Endothelial cell (in vitro differentiated cells): ENCODE results near the gene ANAPC10. TPM values are rescaled to one million over a fixed set of nuclear protein-coding genes. Genes with fewer than 3 reads are reported as not detected.
A peak's percentile ranks its signal among the peaks of the same experiment; 100 is the strongest.

Source experiments
- DNase-seq: peaks from one replicate; pipeline ENCODE4 v3.0.0; 2021; ENCODE audit warnings: low spot score
- H3K27ac Mint-ChIP-seq: one replicate; pipeline ENCODE4 v1.8.0; 2021; ENCODE audit warnings: mixed read lengths, inconsistent platforms; ENCODE audit not compliant: unreplicated experiment
- H3K27me3 Mint-ChIP-seq: one replicate; pipeline ENCODE4 v1.8.0; 2021; ENCODE audit warnings: mild to moderate bottlenecking, moderate library complexity, mixed read lengths, inconsistent platforms; ENCODE audit not compliant: unreplicated experiment
- H3K36me3 Mint-ChIP-seq: one replicate; pipeline ENCODE4 v1.8.0; 2021; ENCODE audit warnings: mild to moderate bottlenecking, low read depth, mixed read lengths, inconsistent platforms; ENCODE audit not compliant: unreplicated experiment
- H3K4me1 Mint-ChIP-seq: one replicate; pipeline ENCODE4 v1.8.0; 2021; ENCODE audit warnings: mild to moderate bottlenecking, mixed read lengths, inconsistent platforms; ENCODE audit not compliant: unreplicated experiment
- H3K4me3 Mint-ChIP-seq: one replicate; pipeline ENCODE4 v1.8.0; 2021; ENCODE audit warnings: mild to moderate bottlenecking, mixed read lengths, inconsistent platforms; ENCODE audit not compliant: unreplicated experiment
- H3K9me3 Mint-ChIP-seq: one replicate; pipeline ENCODE4 v1.8.0; 2021; ENCODE audit warnings: mixed read lengths, inconsistent platforms; ENCODE audit not compliant: unreplicated experiment
- total RNA-seq: library from RNA; stranded (reverse); fragmentation: NEBNext Ultra II Directional; extraction: Animal tissue kit (Norgen Biotek cat#: 25700); gene quantifications from one replicate; pipeline ENCODE4 v1.2.1, GENCODE V29; 2021; ENCODE audit not compliant: unreplicated experiment
- TF ChIP-seq, protein P1 (sequence below): fragments of 200-600 bp; sonication (generic); IDR thresholded peaks from one replicate; pipeline ENCODE4 v1.5.0; 2021; ENCODE audit warnings: antibody characterized with exemption; ENCODE audit not compliant: unreplicated experiment

Gene ANAPC10
- total RNA-seq, 1 donor from 2014 or later, result 20.2 TPM

DNA sequence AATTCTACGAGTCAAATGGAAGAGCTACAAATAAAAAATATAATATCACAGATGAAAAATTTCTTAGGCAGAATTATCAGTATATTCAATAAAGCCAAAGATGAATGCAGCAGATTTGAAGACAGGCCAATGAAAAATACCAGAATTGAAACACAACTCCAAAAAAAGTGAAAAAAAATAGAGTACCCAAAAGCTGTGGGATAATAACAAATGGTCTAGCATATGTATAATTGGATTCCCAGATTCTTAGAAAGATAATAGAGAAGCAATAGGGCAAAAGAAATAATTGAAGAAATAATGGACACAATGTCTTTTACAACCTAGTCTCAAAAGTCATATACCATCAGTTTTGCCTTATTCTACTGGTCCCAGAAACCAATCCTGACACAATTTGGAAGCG lies 4.4 kb downstream of the ANAPC10 start:
- Mint-ChIP-seq H3K9me3 (no peaks in the 10 kb centered on the region), H3K36me3 (peaks cover 36% of the 10 kb centered on the region), H3K27me3 (peaks cover 6% of the 10 kb centered on the region), H3K4me3 (peak overlapping the region; percentile 21), H3K4me1 (peaks cover 10% of the 10 kb centered on the region), H3K27ac (peak overlapping the region; percentile 50)
- TF ChIP-seq, protein P1, sequence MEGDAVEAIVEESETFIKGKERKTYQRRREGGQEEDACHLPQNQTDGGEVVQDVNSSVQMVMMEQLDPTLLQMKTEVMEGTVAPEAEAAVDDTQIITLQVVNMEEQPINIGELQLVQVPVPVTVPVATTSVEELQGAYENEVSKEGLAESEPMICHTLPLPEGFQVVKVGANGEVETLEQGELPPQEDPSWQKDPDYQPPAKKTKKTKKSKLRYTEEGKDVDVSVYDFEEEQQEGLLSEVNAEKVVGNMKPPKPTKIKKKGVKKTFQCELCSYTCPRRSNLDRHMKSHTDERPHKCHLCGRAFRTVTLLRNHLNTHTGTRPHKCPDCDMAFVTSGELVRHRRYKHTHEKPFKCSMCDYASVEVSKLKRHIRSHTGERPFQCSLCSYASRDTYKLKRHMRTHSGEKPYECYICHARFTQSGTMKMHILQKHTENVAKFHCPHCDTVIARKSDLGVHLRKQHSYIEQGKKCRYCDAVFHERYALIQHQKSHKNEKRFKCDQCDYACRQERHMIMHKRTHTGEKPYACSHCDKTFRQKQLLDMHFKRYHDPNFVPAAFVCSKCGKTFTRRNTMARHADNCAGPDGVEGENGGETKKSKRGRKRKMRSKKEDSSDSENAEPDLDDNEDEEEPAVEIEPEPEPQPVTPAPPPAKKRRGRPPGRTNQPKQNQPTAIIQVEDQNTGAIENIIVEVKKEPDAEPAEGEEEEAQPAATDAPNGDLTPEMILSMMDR, result no peak
- no peak for DNase-seq

DNA sequence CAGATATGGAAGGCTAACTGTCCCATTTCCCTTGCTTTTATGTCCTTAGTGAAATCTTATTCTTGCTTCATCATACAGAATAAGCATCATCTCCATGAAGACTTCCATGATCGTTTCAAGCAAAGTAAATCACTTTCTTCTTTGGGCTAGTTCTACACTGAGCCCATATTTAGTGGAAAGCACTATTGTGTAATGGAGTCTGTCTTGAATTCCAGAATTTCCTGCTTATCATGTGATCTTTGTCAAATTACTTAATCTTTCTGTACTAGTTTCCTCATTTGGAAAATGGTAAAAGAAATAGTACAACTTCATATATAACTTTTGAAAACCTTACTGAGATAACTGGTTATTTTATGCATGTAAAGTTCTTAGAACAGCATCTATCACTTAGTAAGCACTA lies 7.6 kb downstream of the ANAPC10 start:
- H3K4me3 Mint-ChIP-seq, result no peak overlapping the region
- H3K27ac Mint-ChIP-seq, result no peak overlapping the region
- no peaks in the 10 kb centered on the region for H3K9me3 Mint-ChIP-seq
- no peak for DNase-seq
- H3K36me3 Mint-ChIP-seq, result peaks cover 35% of the 10 kb centered on the region
- TF ChIP-seq, protein P1, result no peak
- no peaks in the 10 kb centered on the region for H3K4me1 Mint-ChIP-seq
- no peaks in the 10 kb centered on the region for H3K27me3 Mint-ChIP-seq

DNA sequence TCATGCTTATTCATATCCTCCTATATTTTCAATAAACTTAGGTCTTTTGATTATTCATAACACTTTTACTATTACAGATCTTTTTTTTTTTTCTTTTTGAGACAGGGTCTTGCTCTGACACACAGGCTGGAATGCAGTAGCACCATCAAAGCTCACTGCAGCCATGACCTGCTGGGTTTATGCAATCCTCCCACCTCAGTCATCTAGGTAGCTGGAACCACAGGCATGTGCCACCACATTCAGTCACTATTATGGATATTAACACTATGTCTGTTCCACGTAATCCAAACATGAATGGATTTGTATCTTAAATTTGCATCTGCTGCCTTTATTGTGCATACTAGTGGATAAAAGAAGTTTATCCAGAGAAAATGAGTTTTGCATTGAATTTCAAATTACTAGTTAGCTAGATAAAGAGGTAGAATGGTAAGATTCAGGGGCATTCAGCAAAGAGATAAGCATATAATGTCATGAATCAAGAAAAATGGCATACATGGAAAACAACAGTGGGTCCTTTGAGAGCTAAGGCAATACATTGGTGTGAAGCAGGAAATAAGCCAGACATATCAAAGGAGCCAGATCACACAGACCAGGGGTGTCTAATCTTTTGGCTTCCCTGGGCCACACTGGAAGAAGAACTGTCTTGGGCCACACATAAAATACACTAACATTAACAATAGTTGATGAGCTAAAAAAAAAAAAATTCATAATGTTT lies 13.9 kb downstream of the ANAPC10 start:
- no peak overlapping the region for H3K27ac Mint-ChIP-seq
- no peak for DNase-seq
- H3K4me1 Mint-ChIP-seq, result peaks cover 3% of the 10 kb centered on the region
- peaks cover 2% of the 10 kb centered on the region for H3K27me3 Mint-ChIP-seq
- no peaks in the 10 kb centered on the region for H3K9me3 Mint-ChIP-seq
- TF ChIP-seq, protein P1, result no peak
- no peak overlapping the region for H3K4me3 Mint-ChIP-seq
- H3K36me3 Mint-ChIP-seq, result peaks cover 13% of the 10 kb centered on the region

DNA sequence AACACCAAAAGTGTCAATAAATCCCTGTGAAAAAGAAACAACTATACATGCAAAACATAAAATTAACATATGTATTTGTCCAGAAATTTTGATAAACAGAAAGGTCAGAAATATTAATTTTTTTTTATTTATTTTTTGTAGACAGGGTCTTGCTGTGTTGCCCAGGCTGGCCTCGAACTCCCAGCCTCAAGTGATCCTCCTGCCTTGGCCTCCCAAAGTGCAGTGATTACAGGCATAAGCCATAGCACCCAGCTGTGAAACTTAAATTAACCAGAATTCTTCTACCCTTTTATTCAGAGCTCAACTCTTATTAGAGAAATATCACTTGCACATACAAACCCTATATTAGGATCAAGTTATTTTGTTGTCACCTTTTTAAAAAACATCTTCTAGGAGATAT lies 16.2 kb downstream of the ANAPC10 start:
- Mint-ChIP-seq H3K36me3 (peaks cover 28% of the 10 kb centered on the region), H3K4me1 (peaks cover 3% of the 10 kb centered on the region), H3K27me3 (peaks cover 2% of the 10 kb centered on the region), H3K27ac (no peak overlapping the region), H3K4me3 (no peak overlapping the region), H3K9me3 (no peaks in the 10 kb centered on the region)
- DNase-seq, result no peak
- TF ChIP-seq, protein P1, result no peak

DNA sequence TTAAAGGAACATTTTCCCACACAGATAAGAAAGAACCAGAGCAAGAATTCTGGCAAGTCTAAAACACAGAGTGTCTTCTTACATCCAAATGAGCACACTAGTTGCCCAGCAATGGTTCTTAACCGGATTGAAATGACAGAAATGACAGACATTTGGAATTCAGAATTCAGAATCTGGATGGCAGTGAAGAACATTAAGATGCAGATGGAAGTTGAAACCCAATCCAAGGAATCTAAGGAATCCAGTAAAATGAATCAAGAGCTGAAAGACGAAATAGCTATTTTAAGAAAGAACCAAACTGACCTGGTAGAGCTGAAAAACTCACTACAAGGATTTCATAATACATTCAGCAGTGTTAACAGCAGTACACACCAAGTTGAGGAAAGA lies 21.5 kb downstream of the ANAPC10 start:
- H3K27ac Mint-ChIP-seq, result no peak overlapping the region
- peaks cover 35% of the 10 kb centered on the region for H3K36me3 Mint-ChIP-seq
- TF ChIP-seq, protein P1, result no peak
- no peaks in the 10 kb centered on the region for H3K27me3 Mint-ChIP-seq
- H3K4me3 Mint-ChIP-seq, result no peak overlapping the region
- DNase-seq, result no peak
- H3K4me1 Mint-ChIP-seq, result no peaks in the 10 kb centered on the region
- H3K9me3 Mint-ChIP-seq, result no peaks in the 10 kb centered on the region
